ENCODE measurements around the gene DIP2C. TPM values are rescaled to one million over a fixed set of nuclear protein-coding genes. Genes with fewer than 3 reads are reported as not detected.

Gene DIP2C
- total RNA-seq, 1 experiment from 2014 or later: 8.1 TPM

GRCh38 chr10:501596-501995, 187.9 kb downstream of the DIP2C start:
- in situ Hi-C loops (cut with HindIII; ENCODE audit: low pct_unique_long_range_greater_than_20kb, low sequenced_read_pairs): no loop called here
- DNase-seq (ENCODE audit: low read depth, low spot score): no peak

GRCh38 chr10:500876-501275, 188.6 kb downstream of the DIP2C start:
- in situ Hi-C loops (cut with HindIII; ENCODE audit: low pct_unique_long_range_greater_than_20kb, low sequenced_read_pairs): no loop called here
- no peak for DNase-seq (ENCODE audit: low read depth, low spot score)

- no peak for DNase-seq (ENCODE audit: low read depth, low spot score)
- in situ Hi-C loops (cut with HindIII; ENCODE audit: low pct_unique_long_range_greater_than_20kb, low sequenced_read_pairs): no loop called here
Measured at GRCh38 chr10:499991-500390, 189.5 kb downstream of the DIP2C start.

- no peak for DNase-seq (ENCODE audit: low read depth, low spot score)
- in situ Hi-C loops (cut with HindIII; ENCODE audit: low pct_unique_long_range_greater_than_20kb, low sequenced_read_pairs): no loop called here
Measured at GRCh38 chr10:498760-499435, 190.6 kb downstream of the DIP2C start.

- no peak for DNase-seq (ENCODE audit: low read depth, low spot score)
- in situ Hi-C loops (cut with HindIII; ENCODE audit: low pct_unique_long_range_greater_than_20kb, low sequenced_read_pairs): no loop called here
Measured at GRCh38 chr10:497898-498451, 191.5 kb downstream of the DIP2C start.

- no peak for DNase-seq (ENCODE audit: low read depth, low spot score)
- in situ Hi-C loops (cut with HindIII; ENCODE audit: low pct_unique_long_range_greater_than_20kb, low sequenced_read_pairs): no loop called here
Measured at GRCh38 chr10:497289-497688, 192.2 kb downstream of the DIP2C start.

GRCh38 chr10:494556-494955, 194.9 kb downstream of the DIP2C start:
- DNase-seq (ENCODE audit: low read depth, low spot score): no peak
- in situ Hi-C loops (cut with HindIII; ENCODE audit: low pct_unique_long_range_greater_than_20kb, low sequenced_read_pairs): no loop called here

GRCh38 chr10:494149-494542, 195.3 kb downstream of the DIP2C start:
- DNase-seq (ENCODE audit: low read depth, low spot score): no peak
- in situ Hi-C loops (cut with HindIII; ENCODE audit: low pct_unique_long_range_greater_than_20kb, low sequenced_read_pairs): no loop called here

GRCh38 chr10:493391-494148, 195.9 kb downstream of the DIP2C start:
- in situ Hi-C loops (cut with HindIII; ENCODE audit: low pct_unique_long_range_greater_than_20kb, low sequenced_read_pairs): no loop called here
- DNase-seq (ENCODE audit: low read depth, low spot score): no peak

- in situ Hi-C loops (cut with HindIII; ENCODE audit: low pct_unique_long_range_greater_than_20kb, low sequenced_read_pairs): no loop called here
- DNase-seq (ENCODE audit: low read depth, low spot score): no peak
Measured at GRCh38 chr10:492836-493235, 196.6 kb downstream of the DIP2C start.

GRCh38 chr10:491667-492424, 197.6 kb downstream of the DIP2C start:
- in situ Hi-C loops (cut with HindIII; ENCODE audit: low pct_unique_long_range_greater_than_20kb, low sequenced_read_pairs): no loop called here
- no peak for DNase-seq (ENCODE audit: low read depth, low spot score)

GRCh38 chr10:490891-491571, 198.4 kb downstream of the DIP2C start:
- DNase-seq (ENCODE audit: low read depth, low spot score): no peak
- in situ Hi-C loops (cut with HindIII; ENCODE audit: low pct_unique_long_range_greater_than_20kb, low sequenced_read_pairs): no loop called here

GRCh38 chr10:490256-490655, 199.2 kb downstream of the DIP2C start:
- in situ Hi-C loops (cut with HindIII; ENCODE audit: low pct_unique_long_range_greater_than_20kb, low sequenced_read_pairs): no loop called here

GRCh38 chr10:489330-489729, 200.1 kb downstream of the DIP2C start:
- in situ Hi-C loops (cut with HindIII; ENCODE audit: low pct_unique_long_range_greater_than_20kb, low sequenced_read_pairs): no loop called here
- no peak for DNase-seq (ENCODE audit: low read depth, low spot score)

More at GRCh38 chr10:490256-490655, 199.2 kb downstream of the DIP2C start:
- DNase-seq (ENCODE audit: low read depth, low spot score): no peak

GRCh38 chr10:488933-489215, 200.6 kb downstream of the DIP2C start:
- DNase-seq (ENCODE audit: low read depth, low spot score): no peak
- in situ Hi-C loops (cut with HindIII; ENCODE audit: low pct_unique_long_range_greater_than_20kb, low sequenced_read_pairs): no loop called here

- DNase-seq (ENCODE audit: low read depth, low spot score): no peak
- in situ Hi-C loops (cut with HindIII; ENCODE audit: low pct_unique_long_range_greater_than_20kb, low sequenced_read_pairs): no loop called here
Measured at GRCh38 chr10:488081-488932, 201.2 kb downstream of the DIP2C start.

GRCh38 chr10:486666-487322, 202.7 kb downstream of the DIP2C start:
- in situ Hi-C loops (cut with HindIII; ENCODE audit: low pct_unique_long_range_greater_than_20kb, low sequenced_read_pairs): no loop called here
- DNase-seq (ENCODE audit: low read depth, low spot score): no peak

Measured in SK-MEL-5 (cell line).